ENCODE measurements around the gene MBLAC1.

DNA sequence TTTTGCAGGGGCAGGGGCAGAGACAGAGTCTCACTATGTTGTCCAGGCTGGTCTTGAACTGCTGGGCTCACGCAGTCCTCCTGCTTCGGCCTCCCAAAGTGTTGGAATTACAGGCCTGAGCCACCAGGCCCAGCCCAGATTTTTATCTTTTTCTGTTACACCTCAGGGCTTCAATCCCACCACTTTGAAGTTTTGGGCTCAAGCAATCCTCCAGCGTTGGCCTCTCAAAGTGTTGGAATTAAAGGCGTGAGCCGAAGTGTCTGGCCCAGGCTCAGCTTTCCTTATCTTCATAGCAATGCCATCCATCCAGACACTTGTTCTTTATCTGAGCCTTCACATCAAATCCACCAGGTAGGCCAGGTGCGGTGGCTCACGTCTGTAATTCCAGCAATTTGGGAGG, 11.7 kb upstream of the MBLAC1 start:
- TF ChIP-seq OVOL2 (CRISPR knock-in tag; IDR thresholded peaks at IDR 0.05; ENCODE audit: borderline replicate concordance) (no peak), ZNF416 (CRISPR knock-in tag; IDR thresholded peaks at IDR 0.05) (no peak), NFYB (CRISPR knock-in tag; conservative IDR thresholded peaks at IDR 0.05; ENCODE audit: low read depth) (no peak)
- TF ChIP-seq, protein P1, sequence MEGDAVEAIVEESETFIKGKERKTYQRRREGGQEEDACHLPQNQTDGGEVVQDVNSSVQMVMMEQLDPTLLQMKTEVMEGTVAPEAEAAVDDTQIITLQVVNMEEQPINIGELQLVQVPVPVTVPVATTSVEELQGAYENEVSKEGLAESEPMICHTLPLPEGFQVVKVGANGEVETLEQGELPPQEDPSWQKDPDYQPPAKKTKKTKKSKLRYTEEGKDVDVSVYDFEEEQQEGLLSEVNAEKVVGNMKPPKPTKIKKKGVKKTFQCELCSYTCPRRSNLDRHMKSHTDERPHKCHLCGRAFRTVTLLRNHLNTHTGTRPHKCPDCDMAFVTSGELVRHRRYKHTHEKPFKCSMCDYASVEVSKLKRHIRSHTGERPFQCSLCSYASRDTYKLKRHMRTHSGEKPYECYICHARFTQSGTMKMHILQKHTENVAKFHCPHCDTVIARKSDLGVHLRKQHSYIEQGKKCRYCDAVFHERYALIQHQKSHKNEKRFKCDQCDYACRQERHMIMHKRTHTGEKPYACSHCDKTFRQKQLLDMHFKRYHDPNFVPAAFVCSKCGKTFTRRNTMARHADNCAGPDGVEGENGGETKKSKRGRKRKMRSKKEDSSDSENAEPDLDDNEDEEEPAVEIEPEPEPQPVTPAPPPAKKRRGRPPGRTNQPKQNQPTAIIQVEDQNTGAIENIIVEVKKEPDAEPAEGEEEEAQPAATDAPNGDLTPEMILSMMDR (IDR thresholded peaks at IDR 0.05): no peak
